Keratinocyte (primary cell): ENCODE measurements around the gene DENND4C. TPM values are rescaled to one million over a fixed set of nuclear protein-coding genes. Genes with fewer than 3 reads are reported as not detected.

Experiments
- DNase-seq: peaks from one replicate; pipeline ENCODE4 v3.0.0-alpha.2; 2011; ENCODE audit warnings: low read depth, missing footprints, low spot score
- FAIRE-seq: peaks from 2 replicates; lab custom pipeline; 2011; peaks lifted over from hg19 to GRCh38; lab: Jason Lieb, UNC
- H2AFZ ChIP-seq: 2 replicates; pipeline ENCODE4 v1.6.0; 2012; ENCODE audit warnings: low read length, control low read depth, inconsistent platforms; ENCODE audit not compliant: control insufficient read depth
- H3K27ac ChIP-seq: 2 replicates; pipeline ENCODE4 v1.5.1; 2011; ENCODE audit warnings: low read length; ENCODE audit not compliant: control insufficient read depth, insufficient read depth
- H3K27me3 ChIP-seq: 3 replicates; pipeline ENCODE4 v1.6.0; 2011; ENCODE audit warnings: low read length; ENCODE audit not compliant: control insufficient read depth, insufficient read depth; ENCODE audit errors: extremely low read depth
- H3K36me3 ChIP-seq, 2 experiments: 2 replicates in 1 of 2; 3 replicates in 1 of 2; pipeline ENCODE4 v1.5.1; 2011; ENCODE audit warnings: low read length in 2 of 2, mild to moderate bottlenecking in 1 of 2; ENCODE audit not compliant: control insufficient read depth in 2 of 2, insufficient read depth in 2 of 2; ENCODE audit errors: extremely low read depth in 1 of 2
- H3K4me1 ChIP-seq: 3 replicates; pipeline ENCODE4 v1.5.1; 2011; ENCODE audit warnings: low read length; ENCODE audit not compliant: control insufficient read depth, insufficient read depth; ENCODE audit errors: extremely low read depth
- H3K4me2 ChIP-seq: 3 replicates; pipeline ENCODE4 v1.6.0; 2011; ENCODE audit warnings: low read depth, low read length; ENCODE audit not compliant: control insufficient read depth, insufficient read depth; ENCODE audit errors: extremely low read depth
- H3K4me3 ChIP-seq, 3 experiments: fragments of 200-600 bp in 1 of 3; sonication (generic) in 1 of 3; 2 replicates in 2 of 3; 3 replicates in 1 of 3; pipeline ENCODE4 v1.5.1; 2011 to 2016; ENCODE audit warnings: low read length in 3 of 3, mild to moderate bottlenecking in 3 of 3, control low read depth in 2 of 3, inconsistent platforms in 1 of 3, low read depth in 1 of 3, mixed read lengths in 1 of 3, mixed run types in 1 of 3, moderate library complexity in 1 of 3; ENCODE audit not compliant: control insufficient read depth in 2 of 3, insufficient read depth in 2 of 3; ENCODE audit errors: extremely low read depth in 1 of 3
- H3K79me2 ChIP-seq: 2 replicates; pipeline ENCODE4 v1.6.0; 2012; ENCODE audit warnings: low read length; ENCODE audit not compliant: control insufficient read depth, insufficient read depth
- H3K9ac ChIP-seq: 3 replicates; pipeline ENCODE4 v1.6.0; 2011; ENCODE audit warnings: low read length; ENCODE audit not compliant: control insufficient read depth, insufficient read depth; ENCODE audit errors: extremely low read depth
- H3K9me1 ChIP-seq: 3 replicates; pipeline ENCODE4 v1.6.0; 2011; ENCODE audit warnings: low read length; ENCODE audit not compliant: control insufficient read depth, insufficient read depth; ENCODE audit errors: extremely low read depth
- H3K9me3 ChIP-seq: 2 replicates; pipeline ENCODE4 v1.5.1; 2012; ENCODE audit warnings: low read depth, low read length; ENCODE audit not compliant: control insufficient read depth
- H4K20me1 ChIP-seq: 3 replicates; pipeline ENCODE4 v1.6.0; 2011; ENCODE audit warnings: low read length; ENCODE audit not compliant: control insufficient read depth, insufficient read depth; ENCODE audit errors: extremely low read depth
- CTCF ChIP-seq, 3 experiments: IDR thresholded peaks in 1 of 3; conservative IDR thresholded peaks in 1 of 3; optimal IDR thresholded peaks in 1 of 3; 2 replicates in 2 of 3; 3 replicates in 1 of 3; pipeline versions ENCODE3 to v1.5.1; 2011; ENCODE audit warnings: low read length in 3 of 3, mild to moderate bottlenecking in 3 of 3, moderate library complexity in 2 of 3, control low read depth in 1 of 3, inconsistent platforms in 1 of 3; ENCODE audit not compliant: insufficient read depth in 2 of 3; ENCODE audit errors: extremely low read depth in 1 of 3
- EZH2 ChIP-seq: IDR thresholded peaks from one replicate; pipeline ENCODE4 v1.6.1; 2012; ENCODE audit warnings: inconsistent platforms, mild to moderate bottlenecking, low read length, moderate library complexity
- dilution Hi-C: fragments of 300-500 bp; cut with MboI; formaldehyde crosslinking; loops from one replicate; pipeline ENCODE4 v1.7.0; 2020; ENCODE audit warnings: low sequenced_read_pairs; ENCODE audit not compliant: extremely low pct_ligation_motif_present
- polyA plus RNA-seq, 5 experiments: library from polyadenylated mRNA; depleted of rRNA in 3 of 5; stranded (reverse) in 3 of 5; stranded (forward) in 1 of 5; unstranded in 1 of 5; fragments of >200 nt; gene quantifications; 1 replicate in 1 of 5; 2 replicates in 3 of 5; 3 replicates in 1 of 5; pipeline versions ENCODE4 v1.2.1 to v1.2.3, GENCODE V29; 2011 to 2012; ENCODE audit warnings: missing spikeins in 2 of 5, low read depth in 1 of 5, low replicate concordance in 1 of 5

The DENND4C gene
- polyA plus RNA-seq, 1 donor (not counting 4 experiments of a cell fraction or from before 2014, with no cell fraction given), result 25.6 TPM

- peaks cover 2% of the 10 kb centered on the region for H3K79me2 ChIP-seq
- no peaks in the 10 kb centered on the region for H3K27me3 ChIP-seq
- dilution Hi-C loops, result no loop called here
- H3K4me1 ChIP-seq, result peaks cover 11% of the 10 kb centered on the region
- TF ChIP-seq EZH2, result no peak
- TF ChIP-seq CTCF (optimal IDR thresholded peaks at IDR 0.05 in 1 of 3, IDR thresholded peaks at IDR 0.05 in 1 of 3, conservative IDR thresholded peaks at IDR 0.05 in 1 of 3; ENCODE audit: extremely low read depth in 1 of 3, insufficient read depth in 2 of 3, low read length in 3 of 3), result no peak
- no peak overlapping the region for H3K4me3 ChIP-seq
- no peaks in the 10 kb centered on the region for H4K20me1 ChIP-seq
- H3K9me3 ChIP-seq, result no peaks in the 10 kb centered on the region
- no peaks in the 10 kb centered on the region for H3K36me3 ChIP-seq
- no peak overlapping the region for H2AFZ ChIP-seq
- FAIRE-seq (no peak), DNase-seq (no peak)
- no peak overlapping the region for H3K4me2 ChIP-seq
- no peak overlapping the region for H3K9ac ChIP-seq
- no peaks in the 10 kb centered on the region for H3K9me1 ChIP-seq
- no peak overlapping the region for H3K27ac ChIP-seq
Observed at GRCh38 chr9:19385786-19386501, 155.5 kb downstream of the DENND4C start.

GRCh38 chr9:19386502-19387044 lies 156.1 kb downstream of the DENND4C start:
- dilution Hi-C loops, result no loop called here

More at GRCh38 chr9:19386502-19387044, 156.1 kb downstream of the DENND4C start:
- Histone ChIP-seq H3K27ac (no peak overlapping the region), H3K4me2 (no peak overlapping the region), H3K79me2 (no peaks in the 10 kb centered on the region), H3K4me1 (peaks cover 5% of the 10 kb centered on the region), H3K9ac (no peak overlapping the region), H3K36me3 (no peaks in the 10 kb centered on the region), H2AFZ (no peak overlapping the region), H4K20me1 (no peaks in the 10 kb centered on the region), H3K27me3 (no peaks in the 10 kb centered on the region), H3K9me3 (no peaks in the 10 kb centered on the region), H3K9me1 (no peaks in the 10 kb centered on the region), H3K4me3 (no peak overlapping the region)
- TF ChIP-seq CTCF (optimal IDR thresholded peaks at IDR 0.05 in 1 of 3, IDR thresholded peaks at IDR 0.05 in 1 of 3, conservative IDR thresholded peaks at IDR 0.05 in 1 of 3; ENCODE audit: extremely low read depth in 1 of 3, insufficient read depth in 2 of 3, low read length in 3 of 3) (no peak), EZH2 (no peak)
- DNase-seq (no peak), FAIRE-seq (no peak)
